CD4-positive, alpha-beta T cell (primary cell): Measurements from ENCODE around the gene ACVR1C. TPM values are rescaled to one million over a fixed set of nuclear protein-coding genes. Genes with fewer than 3 reads are reported as not detected.

Experiments used
- total RNA-seq, 174 experiments: library from RNA in 2 of 174; stranded (reverse) in 2 of 174; gene quantifications; one replicate each; pipeline ENCODE4 v1.2.3 and lab custom pipeline; 2021 to 2026

The ACVR1C gene
- total RNA-seq, 2 experiments from 2014 or later: 5.2 to 6.2 TPM

Other genes with a start within 250 kb of the ACVR1C start
- gene CYTIP, start 184.8 kb downstream of the ACVR1C start, total RNA-seq: 100 to 1,000 TPM; 474 to 490 TPM
- gene ACVR1, start 247.5 kb upstream of the ACVR1C start, total RNA-seq: 10 to 100 TPM; 14.3 to 16.7 TPM